Measurements from ENCODE around the gene PCDHGA9. TPM values are rescaled to one million over a fixed set of nuclear protein-coding genes. Genes with fewer than 3 reads are reported as not detected.
A peak's percentile ranks its signal among the peaks of the same experiment; 100 is the strongest.

Gene PCDHGA9
- total and polyA plus RNA-seq, 4 donors = 0.59 to 13.8 (median 2.8) TPM

DNA sequence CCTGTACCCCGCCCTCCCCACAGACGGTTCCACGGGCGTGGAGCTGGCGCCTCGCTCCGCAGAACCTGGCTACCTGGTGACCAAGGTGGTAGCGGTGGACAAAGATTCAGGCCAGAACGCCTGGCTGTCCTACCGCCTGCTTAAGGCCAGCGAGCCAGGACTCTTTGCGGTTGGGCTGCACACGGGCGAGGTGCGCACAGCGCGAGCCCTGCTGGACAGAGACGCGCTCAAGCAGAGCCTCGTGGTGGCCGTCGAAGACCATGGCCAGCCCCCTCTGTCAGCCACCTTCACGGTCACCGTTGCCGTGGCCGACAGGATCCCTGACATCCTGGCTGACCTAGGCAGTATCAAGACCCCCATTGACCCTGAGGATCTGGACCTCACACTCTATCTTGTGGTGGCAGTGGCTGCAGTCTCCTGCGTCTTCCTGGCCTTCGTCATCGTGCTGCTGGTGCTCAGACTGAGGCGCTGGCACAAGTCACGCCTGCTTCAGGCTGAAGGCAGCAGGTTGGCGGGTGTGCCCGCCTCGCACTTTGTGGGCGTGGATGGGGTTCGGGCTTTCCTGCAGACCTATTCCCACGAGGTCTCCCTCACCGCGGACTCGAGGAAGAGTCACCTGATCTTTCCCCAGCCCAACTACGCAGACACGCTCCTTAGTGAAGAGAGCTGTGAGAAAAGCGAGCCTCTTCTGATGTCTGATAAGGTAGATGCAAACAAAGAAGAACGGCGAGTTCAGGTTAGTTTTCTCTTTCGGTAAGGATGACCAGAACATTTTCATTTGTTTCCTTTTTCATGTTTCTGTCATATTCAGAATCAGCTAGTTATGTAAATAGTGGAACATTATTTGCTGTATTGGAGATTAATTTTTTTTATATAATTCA lies 36.3 kb upstream of the PCDHGA9 start:
- no peak for DNase-seq
- 32 to 34% methylated on average over 46 of the region's 46 CpGs for WGBS, 2 donors
- H3K4me3 ChIP-seq = no peak overlapping the region
- no peak overlapping the region for H3K27ac ChIP-seq (ENCODE audit: low read depth in 1 of 2, low read length in 1 of 2)
- ATAC-seq (ENCODE audit: insufficient read depth, low FRiP score) = no peak
- H3K9me3 ChIP-seq (ENCODE audit: control insufficient read depth in 4 of 4, insufficient read depth in 3 of 4, low read length in 3 of 4) = peaks cover 0 to 49% (median 23%) of the 10 kb centered on the region in 4 donors
- peaks cover 0 to 6% (median 5%) of the 10 kb centered on the region in 3 donors for H3K27me3 ChIP-seq (ENCODE audit: control insufficient read depth in 3 of 3, insufficient read depth in 3 of 3, low read length in 2 of 3)
- no peaks in the 10 kb centered on the region for H3K36me3 ChIP-seq (ENCODE audit: control insufficient read depth in 4 of 4, insufficient read depth in 4 of 4, low read length in 4 of 4)
- no peak overlapping the region for H3K9ac ChIP-seq (ENCODE audit: insufficient read depth in 1 of 2, low read length in 2 of 2)
- TF ChIP-seq, protein P1, sequence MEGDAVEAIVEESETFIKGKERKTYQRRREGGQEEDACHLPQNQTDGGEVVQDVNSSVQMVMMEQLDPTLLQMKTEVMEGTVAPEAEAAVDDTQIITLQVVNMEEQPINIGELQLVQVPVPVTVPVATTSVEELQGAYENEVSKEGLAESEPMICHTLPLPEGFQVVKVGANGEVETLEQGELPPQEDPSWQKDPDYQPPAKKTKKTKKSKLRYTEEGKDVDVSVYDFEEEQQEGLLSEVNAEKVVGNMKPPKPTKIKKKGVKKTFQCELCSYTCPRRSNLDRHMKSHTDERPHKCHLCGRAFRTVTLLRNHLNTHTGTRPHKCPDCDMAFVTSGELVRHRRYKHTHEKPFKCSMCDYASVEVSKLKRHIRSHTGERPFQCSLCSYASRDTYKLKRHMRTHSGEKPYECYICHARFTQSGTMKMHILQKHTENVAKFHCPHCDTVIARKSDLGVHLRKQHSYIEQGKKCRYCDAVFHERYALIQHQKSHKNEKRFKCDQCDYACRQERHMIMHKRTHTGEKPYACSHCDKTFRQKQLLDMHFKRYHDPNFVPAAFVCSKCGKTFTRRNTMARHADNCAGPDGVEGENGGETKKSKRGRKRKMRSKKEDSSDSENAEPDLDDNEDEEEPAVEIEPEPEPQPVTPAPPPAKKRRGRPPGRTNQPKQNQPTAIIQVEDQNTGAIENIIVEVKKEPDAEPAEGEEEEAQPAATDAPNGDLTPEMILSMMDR (IDR thresholded peaks at IDR 0.05; ENCODE audit: control extremely low read depth, extremely low read depth) = no peak
- peaks cover 0 to 2% (median 0%) of the 10 kb centered on the region in 5 donors for H3K4me1 ChIP-seq (ENCODE audit: control insufficient read depth in 5 of 5, insufficient read depth in 5 of 5, low read length in 5 of 5)

DNA sequence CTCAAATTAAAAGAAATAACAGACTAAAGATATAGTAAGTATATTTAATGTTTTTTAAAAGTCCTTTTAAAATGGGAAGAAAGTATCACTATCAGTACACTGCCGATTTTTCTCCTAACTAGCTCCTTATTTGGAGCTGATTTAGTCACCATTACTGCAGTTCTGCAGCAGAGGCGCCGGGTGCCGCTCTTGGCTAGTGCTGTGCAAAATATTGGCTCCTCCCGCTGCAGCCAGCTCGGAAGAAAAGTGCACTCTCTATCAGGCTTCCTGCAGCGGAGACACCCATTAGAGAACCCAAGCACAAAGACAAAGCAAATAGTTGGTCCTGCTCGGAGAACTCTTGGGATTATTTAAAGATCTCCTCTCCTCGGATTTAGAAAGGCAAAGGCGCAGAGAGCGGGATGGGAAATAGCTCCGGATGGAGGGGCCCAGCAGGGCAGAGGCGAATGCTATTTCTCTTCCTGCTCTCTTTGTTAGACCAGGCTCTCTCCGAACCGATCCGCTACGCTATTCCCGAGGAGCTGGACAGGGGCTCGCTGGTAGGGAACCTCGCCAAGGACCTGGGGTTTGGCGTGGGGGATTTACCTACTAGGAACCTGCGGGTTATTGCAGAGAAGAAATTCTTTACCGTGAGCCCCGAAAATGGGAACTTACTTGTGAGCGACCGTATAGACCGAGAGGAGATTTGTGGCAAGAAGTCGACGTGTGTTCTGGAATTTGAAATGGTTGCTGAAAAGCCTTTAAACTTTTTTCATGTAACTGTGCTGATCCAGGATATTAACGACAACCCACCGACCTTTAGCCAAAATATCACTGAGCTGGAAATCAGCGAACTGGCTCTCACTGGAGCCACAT lies 32.4 kb upstream of the PCDHGA9 start, which contains the start of gene PCDHGB3:
PCDHGB3 (plus strand) TSS at position 249 of the 855 bp plus-strand sequence; CDS start at position 402, 153 bp downstream.
- Histone ChIP-seq H3K9ac (ENCODE audit: insufficient read depth in 1 of 2, low read length in 2 of 2) (no peak within 1 kb of the TSS), H3K27me3 (ENCODE audit: control insufficient read depth in 3 of 3, insufficient read depth in 3 of 3, low read length in 2 of 3) (peaks cover 0 to 3% (median 3%) of the 10 kb centered on the region in 3 donors), H3K27ac (ENCODE audit: low read depth in 1 of 2, low read length in 1 of 2) (no peak within 1 kb of the TSS), H3K4me3 (no peak within 1 kb of the TSS), H3K9me3 (ENCODE audit: control insufficient read depth in 4 of 4, insufficient read depth in 3 of 4, low read length in 3 of 4) (peaks cover 0 to 56% (median 26%) of the 10 kb centered on the region in 4 donors), H3K36me3 (ENCODE audit: control insufficient read depth in 4 of 4, insufficient read depth in 4 of 4, low read length in 4 of 4) (peaks cover 0 to 7% (median 0%) of the 10 kb centered on the region in 4 donors), H3K4me1 (ENCODE audit: control insufficient read depth in 5 of 5, insufficient read depth in 5 of 5, low read length in 5 of 5) (no peaks in the 10 kb centered on the region)
- TF ChIP-seq, protein P1 (IDR thresholded peaks at IDR 0.05; ENCODE audit: control extremely low read depth, extremely low read depth) = no peak
- ATAC-seq (ENCODE audit: insufficient read depth, low FRiP score) = no peak
- WGBS, 2 donors = 17 to 19% methylated on average over 32 of the region's 32 CpGs
- DNase-seq = peak in 2 of 3 donors; percentile 29 to 30

DNA sequence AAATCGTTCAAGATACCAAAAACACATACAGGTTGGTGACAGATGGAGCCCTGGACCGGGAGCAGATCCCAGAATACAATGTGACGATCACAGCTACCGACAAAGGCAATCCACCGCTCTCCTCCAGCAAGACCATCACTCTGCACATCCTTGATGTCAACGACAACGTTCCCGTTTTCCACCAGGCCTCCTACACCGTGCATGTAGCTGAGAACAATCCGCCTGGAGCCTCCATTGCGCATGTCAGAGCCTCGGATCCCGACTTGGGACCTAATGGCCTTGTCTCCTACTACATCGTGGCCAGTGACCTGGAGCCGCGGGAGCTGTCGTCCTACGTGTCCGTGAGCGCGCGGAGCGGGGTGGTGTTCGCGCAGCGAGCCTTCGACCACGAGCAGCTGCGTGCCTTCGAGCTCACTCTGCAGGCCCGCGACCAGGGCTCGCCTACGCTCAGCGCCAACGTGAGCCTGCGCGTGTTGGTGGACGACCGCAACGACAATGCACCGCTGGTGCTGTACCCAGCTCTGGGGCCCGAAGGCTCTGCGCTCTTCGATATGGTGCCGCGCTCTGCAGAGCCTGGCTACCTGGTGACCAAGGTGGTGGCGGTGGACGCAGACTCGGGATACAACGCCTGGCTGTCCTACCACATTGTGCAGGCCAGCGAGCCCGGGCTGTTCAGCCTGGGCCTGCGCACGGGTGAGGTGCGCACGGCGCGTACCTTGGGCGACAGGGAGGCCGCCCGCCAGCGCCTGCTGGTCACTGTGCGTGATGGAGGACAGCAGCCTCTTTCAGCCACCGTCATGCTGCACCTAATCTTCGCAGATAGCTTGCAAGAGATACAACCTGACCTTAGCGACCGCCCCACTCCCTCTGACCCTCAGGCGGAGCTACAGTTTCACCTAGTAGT lies 30.8 kb upstream of the PCDHGA9 start:
- H3K27ac ChIP-seq (ENCODE audit: low read depth in 1 of 2, low read length in 1 of 2) = no peak overlapping the region
- H3K4me3 ChIP-seq = no peak overlapping the region
- ATAC-seq (ENCODE audit: insufficient read depth, low FRiP score) (no peak), DNase-seq (no peak)
- 33% methylated on average over 69 of the region's 69 CpGs for WGBS, 2 donors
- H3K4me1 ChIP-seq (ENCODE audit: control insufficient read depth in 5 of 5, insufficient read depth in 5 of 5, low read length in 5 of 5) = no peaks in the 10 kb centered on the region
- TF ChIP-seq, protein P1 (IDR thresholded peaks at IDR 0.05; ENCODE audit: control extremely low read depth, extremely low read depth) = no peak
- H3K27me3 ChIP-seq (ENCODE audit: control insufficient read depth in 3 of 3, insufficient read depth in 3 of 3, low read length in 2 of 3) = peaks cover 0 to 3% (median 0%) of the 10 kb centered on the region in 3 donors
- no peak overlapping the region for H3K9ac ChIP-seq (ENCODE audit: insufficient read depth in 1 of 2, low read length in 2 of 2)
- H3K36me3 ChIP-seq (ENCODE audit: control insufficient read depth in 4 of 4, insufficient read depth in 4 of 4, low read length in 4 of 4) = peaks cover 0 to 9% (median 0%) of the 10 kb centered on the region in 4 donors
- H3K9me3 ChIP-seq (ENCODE audit: control insufficient read depth in 4 of 4, insufficient read depth in 3 of 4, low read length in 3 of 4) = peaks cover 0 to 55% (median 25%) of the 10 kb centered on the region in 4 donors

All from lung (tissue), 12 donors.